Nephron progenitor cell (in vitro differentiated cells): ENCODE results near the gene KRTAP5-1.

Experiments
- DNase-seq: peaks from one replicate; pipeline ENCODE4 v3.0.0; 2021
- H3K27ac Mint-ChIP-seq: 2 replicates; pipeline ENCODE4 v1.8.0; 2021; ENCODE audit warnings: mild to moderate bottlenecking, moderate library complexity, mixed read lengths
- H3K27me3 Mint-ChIP-seq: 2 replicates; pipeline ENCODE4 v1.8.0; 2021; ENCODE audit warnings: mild to moderate bottlenecking, low read depth, mixed read lengths; ENCODE audit not compliant: poor library complexity
- H3K36me3 Mint-ChIP-seq: 2 replicates; pipeline ENCODE4 v1.8.0; 2021; ENCODE audit warnings: low read depth, mixed read lengths
- H3K4me1 Mint-ChIP-seq: 2 replicates; pipeline ENCODE4 v1.8.0; 2021; ENCODE audit warnings: mixed read lengths
- H3K4me3 Mint-ChIP-seq: 2 replicates; pipeline ENCODE4 v1.8.0; 2021; ENCODE audit warnings: mild to moderate bottlenecking, moderate library complexity, mixed read lengths
- H3K9me3 Mint-ChIP-seq: 2 replicates; pipeline ENCODE4 v1.8.0; 2021; ENCODE audit warnings: mild to moderate bottlenecking, moderate library complexity, mixed read lengths
- CTCF ChIP-seq: fragments of 200-600 bp; sonication (generic); IDR thresholded peaks from 2 replicates; pipeline ENCODE4 v1.5.0; 2021; ENCODE audit warnings: antibody characterized with exemption

Gene KRTAP5-1

GRCh38 chr11:1573903-1574237, 11.2 kb downstream of the KRTAP5-1 start:
- Mint-ChIP-seq H3K4me3 (peak overlapping the region; percentile 34), H3K27ac (no peak overlapping the region), H3K9me3 (peaks cover 10% of the 10 kb centered on the region), H3K4me1 (no peaks in the 10 kb centered on the region), H3K27me3 (peaks cover 79% of the 10 kb centered on the region), H3K36me3 (no peaks in the 10 kb centered on the region)
- no peak for TF ChIP-seq CTCF
- DNase-seq: no peak

GRCh38 chr11:1573077-1573902, 11.8 kb downstream of the KRTAP5-1 start:
- peak overlapping the region; percentile 34 for H3K4me3 Mint-ChIP-seq
- H3K9me3 Mint-ChIP-seq: peaks cover 4% of the 10 kb centered on the region
- no peaks in the 10 kb centered on the region for H3K4me1 Mint-ChIP-seq
- TF ChIP-seq CTCF: no peak
- peaks cover 78% of the 10 kb centered on the region for H3K27me3 Mint-ChIP-seq
- no peak for DNase-seq
- H3K36me3 Mint-ChIP-seq: no peaks in the 10 kb centered on the region
- no peak overlapping the region for H3K27ac Mint-ChIP-seq

DNA sequence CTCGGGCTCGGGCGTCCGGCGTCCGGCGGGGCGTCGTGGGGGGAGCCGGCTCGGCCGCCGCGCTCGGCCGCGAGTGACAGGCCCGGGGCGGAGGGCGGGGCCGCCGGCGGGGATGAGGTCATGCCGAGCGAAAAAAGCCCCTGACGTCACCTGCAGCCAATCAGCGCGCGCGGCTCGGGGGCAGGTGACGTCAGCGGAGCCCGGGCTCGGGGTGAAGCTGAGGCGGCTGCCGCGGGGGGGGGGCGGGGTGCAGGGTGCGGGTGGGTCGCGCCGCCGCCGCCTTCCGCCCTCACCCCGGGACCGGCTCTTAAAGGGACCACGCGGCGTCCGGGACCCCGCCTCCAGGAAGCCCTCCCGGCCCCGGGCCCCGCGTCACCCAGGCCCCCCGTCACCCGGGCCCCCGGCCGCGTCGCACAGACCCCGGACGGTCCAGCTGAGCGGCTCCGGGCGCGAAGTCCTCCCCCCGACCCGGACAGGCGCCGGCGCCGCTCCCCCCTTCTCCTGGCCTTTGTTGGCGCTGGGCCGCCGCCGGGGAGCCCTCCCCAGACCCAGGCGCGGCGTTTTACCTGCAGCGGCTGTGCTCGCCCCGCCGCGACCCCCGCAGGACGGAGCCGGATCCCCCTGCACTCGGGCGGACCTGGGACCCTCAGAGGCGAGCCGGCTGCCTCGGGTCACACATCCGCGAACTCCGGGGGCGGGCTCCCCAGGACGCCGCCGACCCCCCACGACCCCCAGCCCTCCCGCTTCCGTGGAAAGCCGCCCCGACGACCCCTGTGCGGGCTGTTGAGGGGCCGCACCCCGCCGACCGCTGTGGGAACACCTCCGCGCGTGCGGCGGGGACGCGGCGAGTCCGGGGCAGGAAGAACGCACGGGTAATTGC, 12.6 kb downstream of the KRTAP5-1 start, which contains the start of gene DUSP8:
TSS of gene DUSP8 (minus strand) at position 75 of the 880 bp plus-strand sequence. CDS start 6,445 bp downstream, outside the sequence.
- peak; percentile 91 for DNase-seq
- H3K9me3 Mint-ChIP-seq: no peaks in the 10 kb centered on the region
- TF ChIP-seq CTCF: no peak
- H3K4me3 Mint-ChIP-seq: no peak within 1 kb of the TSS
- no peaks in the 10 kb centered on the region for H3K4me1 Mint-ChIP-seq
- peaks cover 71% of the 10 kb centered on the region for H3K27me3 Mint-ChIP-seq
- no peak within 1 kb of the TSS for H3K27ac Mint-ChIP-seq
- no peaks in the 10 kb centered on the region for H3K36me3 Mint-ChIP-seq

DNA sequence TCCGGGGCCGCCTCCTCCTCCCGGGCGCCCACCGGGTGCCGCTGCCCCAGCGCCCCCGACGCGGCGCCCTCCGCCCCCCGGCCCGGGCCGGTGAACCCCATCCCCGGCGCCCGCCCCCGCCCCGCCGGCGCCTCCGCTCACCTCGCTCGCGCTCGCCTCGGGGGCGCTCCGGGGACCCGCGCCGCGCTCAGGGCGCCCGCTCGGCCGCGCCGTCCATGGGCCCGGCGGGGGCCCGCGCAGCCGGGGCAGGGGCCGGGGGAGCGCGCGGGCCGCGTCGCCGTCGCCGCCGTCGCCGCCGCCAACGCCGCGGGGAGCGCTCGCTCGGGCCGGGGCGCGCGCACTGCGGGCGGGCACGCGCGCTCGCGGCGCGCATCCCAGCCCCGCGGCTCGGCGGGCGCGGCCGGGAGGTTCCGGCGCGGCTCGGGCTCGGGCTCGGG, 13.3 kb downstream of the KRTAP5-1 start:
- H3K36me3 Mint-ChIP-seq: no peaks in the 10 kb centered on the region
- H3K27ac Mint-ChIP-seq: no peak overlapping the region
- DNase-seq: no peak
- no peaks in the 10 kb centered on the region for H3K9me3 Mint-ChIP-seq
- H3K4me1 Mint-ChIP-seq: no peaks in the 10 kb centered on the region
- H3K4me3 Mint-ChIP-seq: no peak overlapping the region
- TF ChIP-seq CTCF: no peak
- H3K27me3 Mint-ChIP-seq: peaks cover 64% of the 10 kb centered on the region

GRCh38 chr11:1570896-1571759, 14.0 kb downstream of the KRTAP5-1 start:
- H3K4me3 Mint-ChIP-seq: peak overlapping the region; percentile 48
- no peaks in the 10 kb centered on the region for H3K4me1 Mint-ChIP-seq
- no peaks in the 10 kb centered on the region for H3K9me3 Mint-ChIP-seq
- peaks cover 61% of the 10 kb centered on the region for H3K27me3 Mint-ChIP-seq
- no peak overlapping the region for H3K27ac Mint-ChIP-seq
- H3K36me3 Mint-ChIP-seq: no peaks in the 10 kb centered on the region
- peak; percentile 46 for DNase-seq
- TF ChIP-seq CTCF: no peak
